HepG2 (cell line): ENCODE measurements around the gene EVA1A. TPM values are rescaled to one million over a fixed set of nuclear protein-coding genes. Genes with fewer than 3 reads are reported as not detected.

Source experiments
- ATF4 ChIP-seq, 2 experiments: fragments of 450-650 bp in 1 of 2; sonication (generic) in 1 of 2; formaldehyde crosslinking; IDR thresholded peaks; 2 replicates each; pipeline versions ENCODE4 v1.5.0 to v1.8.0; 2020 to 2022; ENCODE audit warnings: mild to moderate bottlenecking in 1 of 2, missing genetic modification reagents in 1 of 2
- CBX5 ChIP-seq: sonication (generic); formaldehyde crosslinking; IDR thresholded peaks from 2 replicates; pipeline ENCODE4 v1.4.0; 2020; ENCODE audit warnings: missing genetic modification reagents, borderline replicate concordance
- DDIT3 ChIP-seq: sonication (generic); formaldehyde crosslinking; IDR thresholded peaks from 2 replicates; pipeline ENCODE4 v1.4.0; 2020; ENCODE audit warnings: mild to moderate bottlenecking, missing genetic modification reagents
- FOXA3 ChIP-seq: IDR thresholded peaks from 2 replicates; pipeline ENCODE4 v1.6.1; 2016; ENCODE audit warnings: missing genetic modification reagents, missing compliant biosample characterization
- KLF13 ChIP-seq: sonication (generic); formaldehyde crosslinking; IDR thresholded peaks from 2 replicates; pipeline ENCODE4 v1.4.0; 2020; ENCODE audit warnings: mild to moderate bottlenecking, missing genetic modification reagents
- MTERF4 ChIP-seq: sonication (generic); formaldehyde crosslinking; IDR thresholded peaks from 2 replicates; pipeline ENCODE4 v1.8.0; 2023; ENCODE audit warnings: mild to moderate bottlenecking, missing genetic modification reagents
- TERF1 ChIP-seq: sonication (generic); formaldehyde crosslinking; IDR thresholded peaks from 2 replicates; pipeline ENCODE4 v1.8.0; 2022; ENCODE audit warnings: mild to moderate bottlenecking, missing genetic modification reagents, moderate library complexity
- ZNF12 ChIP-seq: sonication (generic); formaldehyde crosslinking; IDR thresholded peaks from 2 replicates; pipeline ENCODE4 v1.5.0; 2020; ENCODE audit warnings: missing genetic modification reagents
- ZNF318 ChIP-seq: sonication (generic); formaldehyde crosslinking; IDR thresholded peaks from 2 replicates; pipeline ENCODE4 v1.4.0; 2020; ENCODE audit warnings: mild to moderate bottlenecking, missing genetic modification reagents
- ZNF615 ChIP-seq: sonication (generic); formaldehyde crosslinking; IDR thresholded peaks from 2 replicates; pipeline ENCODE4 v1.5.0; 2020; ENCODE audit warnings: mild to moderate bottlenecking, missing genetic modification reagents, borderline replicate concordance
- ZNF782 ChIP-seq: sonication (generic); formaldehyde crosslinking; IDR thresholded peaks from 2 replicates; pipeline ENCODE4 v1.4.0; 2020; ENCODE audit warnings: missing genetic modification reagents, mild to moderate bottlenecking, borderline replicate concordance
- polyA plus RNA-seq, 8 experiments: library from polyadenylated mRNA; depleted of rRNA in 3 of 8; stranded (reverse) in 7 of 8; unstranded in 1 of 8; fragments of >200 nt; fragmentation: Illumina TruSeq in 4 of 8; extraction: Trizol in 4 of 8; gene quantifications; 2 replicates each; pipeline versions ENCODE4 v1.2.1 to v1.2.3, GENCODE V29; 2011 to 2016; ENCODE audit warnings: low read depth in 4 of 8, missing spikeins in 1 of 8, mixed read lengths in 1 of 8; ENCODE audit not compliant: insufficient read depth in 1 of 8
- total RNA-seq, 5 experiments: library from RNA; depleted of rRNA; stranded (reverse); fragments of >200 nt; fragmentation: Illumina TruSeq; extraction: Trizol; gene quantifications; 2 replicates each; pipeline ENCODE4 v1.2.3, GENCODE V29; 2016; ENCODE audit warnings: low read depth in 1 of 5

The EVA1A gene
- total and polyA plus RNA-seq, 2 of the 13 experiments (the other 11 are each of a cell fraction or from before 2014, with no cell fraction given) = 57.5 to 57.8 TPM

GRCh38 chr2:75560022-75560767 is 544 bp downstream of the EVA1A start (continued):
- TF ChIP-seq TERF1 = no peak
- no peak for TF ChIP-seq CBX5 (CRISPR knock-in tag)
- TF ChIP-seq ZNF318 (CRISPR knock-in tag) = 0 out of 2 replicates have a peak, but pooled peaks have one; percentile 35
- no peak; the same call in 1 of the 2 replicates for TF ChIP-seq ZNF782 (CRISPR knock-in tag)
- TF ChIP-seq MTERF4 = peak; percentile 84; the same call in 1 of the 2 replicates
- TF ChIP-seq DDIT3 (CRISPR knock-in tag) = no peak
- TF ChIP-seq ATF4 (CRISPR knock-in tag; IDR thresholded peaks at IDR 0.05) = no peak
- no peak for TF ChIP-seq ZNF12 (CRISPR knock-in tag)
- TF ChIP-seq FOXA3 (CRISPR knock-in tag) = no peak
- TF ChIP-seq ZNF615 (CRISPR knock-in tag) = no peak
- TF ChIP-seq KLF13 = 0 out of 2 replicates have a peak, but pooled peaks have one; percentile 21
